SK-MEL-5 (cell line): ENCODE measurements around the gene RNF130. TPM values are rescaled to one million over a fixed set of nuclear protein-coding genes. Genes with fewer than 3 reads are reported as not detected.

Experiments used
- small RNA-seq, 2 experiments: library from RNA; depleted of rRNA; stranded (forward); fragments of <200 nt; gene quantifications; one replicate each; pipeline ENCODE3, GENCODE V24; 2014
- total RNA-seq: library from RNA; depleted of rRNA; stranded (reverse); fragments of >200 nt; shearing (Covaris generic); gene quantifications from 2 replicates; pipeline ENCODE4 v1.2.3, GENCODE V29; 2014; rRNA removed

The RNF130 gene
- total RNA-seq, 1 experiment from 2014 or later = 106 TPM

Small RNAs within 50 kb of the gene (small RNA-seq; reads per million reads assigned to genes)
- gene MIR340 = 0.08 to 45.6 reads per million in 2 experiments

Other genes starting within 250 kb of the RNF130 start
- 6.8 and 9.7 TPM in 2 replicates for gene MRNIP, start 212.9 kb downstream of the RNF130 start, total RNA-seq
- 24.4 and 24.7 TPM in 2 replicates for gene TBC1D9B, start 163.9 kb downstream of the RNF130 start, total RNA-seq
- 0.13 and 0.40 TPM in 2 replicates for gene RASGEF1C, start 137.5 kb upstream of the RNF130 start, total RNA-seq
- gene MAPK9, start 220.3 kb upstream of the RNF130 start, total RNA-seq = 12.8 and 16.0 TPM in 2 replicates